Measurements from ENCODE around the gene IMPACT.

DNA sequence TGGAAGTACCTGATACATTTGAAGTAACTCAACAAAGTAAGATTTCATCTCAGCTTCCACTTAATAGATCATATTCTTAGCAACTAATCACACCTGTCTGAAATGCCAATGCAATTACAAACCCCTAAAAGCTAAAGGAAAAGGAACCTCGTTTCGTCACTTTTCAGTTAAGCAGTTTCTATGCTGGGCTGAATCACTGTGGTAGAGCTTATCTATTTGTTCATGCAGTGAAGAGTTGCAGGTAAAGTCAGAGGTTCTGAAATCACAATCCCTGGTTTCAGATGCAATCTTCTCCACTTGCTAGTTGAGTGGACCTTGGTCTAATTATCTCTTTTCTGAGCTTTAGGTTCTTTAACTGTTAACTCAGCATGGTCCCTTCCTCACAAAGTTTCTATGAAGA lies 40.3 kb downstream of the IMPACT start:
- TF ChIP-seq, protein P1, sequence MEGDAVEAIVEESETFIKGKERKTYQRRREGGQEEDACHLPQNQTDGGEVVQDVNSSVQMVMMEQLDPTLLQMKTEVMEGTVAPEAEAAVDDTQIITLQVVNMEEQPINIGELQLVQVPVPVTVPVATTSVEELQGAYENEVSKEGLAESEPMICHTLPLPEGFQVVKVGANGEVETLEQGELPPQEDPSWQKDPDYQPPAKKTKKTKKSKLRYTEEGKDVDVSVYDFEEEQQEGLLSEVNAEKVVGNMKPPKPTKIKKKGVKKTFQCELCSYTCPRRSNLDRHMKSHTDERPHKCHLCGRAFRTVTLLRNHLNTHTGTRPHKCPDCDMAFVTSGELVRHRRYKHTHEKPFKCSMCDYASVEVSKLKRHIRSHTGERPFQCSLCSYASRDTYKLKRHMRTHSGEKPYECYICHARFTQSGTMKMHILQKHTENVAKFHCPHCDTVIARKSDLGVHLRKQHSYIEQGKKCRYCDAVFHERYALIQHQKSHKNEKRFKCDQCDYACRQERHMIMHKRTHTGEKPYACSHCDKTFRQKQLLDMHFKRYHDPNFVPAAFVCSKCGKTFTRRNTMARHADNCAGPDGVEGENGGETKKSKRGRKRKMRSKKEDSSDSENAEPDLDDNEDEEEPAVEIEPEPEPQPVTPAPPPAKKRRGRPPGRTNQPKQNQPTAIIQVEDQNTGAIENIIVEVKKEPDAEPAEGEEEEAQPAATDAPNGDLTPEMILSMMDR (IDR thresholded peaks at IDR 0.05), result no peak
- TF ChIP-seq POLR2A (IDR thresholded peaks at IDR 0.05), result no peak
- TF ChIP-seq POLR2AphosphoS5 (IDR thresholded peaks at IDR 0.05), result no peak
- TF ChIP-seq EP300 (IDR thresholded peaks at IDR 0.05), result no peak

Data from suprapubic skin (tissue), 4 donors.